CD4-positive, CD25-positive, alpha-beta regulatory T cell (primary cell): ENCODE data around the gene BCKDK. TPM values are rescaled to one million over a fixed set of nuclear protein-coding genes. Genes with fewer than 3 reads are reported as not detected.

ENCODE experiments used
- ATAC-seq, 2 donors: fragments of 150-1000 bp; cut with Tn5 transposase; one replicate each; pipeline ENCODE4 v1.10.0; 2021; ENCODE audit warnings: low read depth in 2 of 2, moderate number of reproducible peaks in 2 of 2, moderate library complexity in 1 of 2
- DNase-seq, 3 donors: peaks; one replicate each; pipeline versions ENCODE4 v3.0.0 to v3.0.0-alpha.2; 2012 to 2022; ENCODE audit warnings: mixed read lengths in 1 of 3
- H3K27ac ChIP-seq: one replicate; pipeline ENCODE4 v1.7.0; 2013; ENCODE audit warnings: mild to moderate bottlenecking, low read length; ENCODE audit not compliant: insufficient read depth, poor library complexity, severe bottlenecking
- H3K27me3 ChIP-seq: one replicate; pipeline ENCODE4 v1.7.0; 2013; ENCODE audit warnings: low read length; ENCODE audit not compliant: control insufficient read depth, insufficient read depth
- H3K36me3 ChIP-seq: one replicate; pipeline ENCODE4 v1.7.0; 2013; ENCODE audit warnings: mild to moderate bottlenecking, low read length, moderate library complexity; ENCODE audit not compliant: control insufficient read depth, insufficient read depth
- H3K4me1 ChIP-seq: 2 replicates; pipeline ENCODE4 v1.7.0; 2013; ENCODE audit warnings: mild to moderate bottlenecking, low read length; ENCODE audit not compliant: insufficient read depth, control insufficient read depth, poor library complexity, severe bottlenecking
- H3K4me3 ChIP-seq: one replicate; pipeline ENCODE4 v1.7.0; 2013; ENCODE audit warnings: low read depth, mild to moderate bottlenecking, low read length, moderate library complexity
- H3K9me3 ChIP-seq, 2 experiments: 1 replicate in 1 of 2; 2 replicates in 1 of 2; pipeline ENCODE4 v1.7.0; 2013; ENCODE audit warnings: low read length in 2 of 2, mild to moderate bottlenecking in 1 of 2, moderate library complexity in 1 of 2; ENCODE audit not compliant: control insufficient read depth in 2 of 2
- H3K27ac Mint-ChIP-seq, 3 donors: one replicate each; pipeline ENCODE4 v1.8.0; 2020 to 2022; ENCODE audit warnings: mild to moderate bottlenecking in 3 of 3, mixed read lengths in 3 of 3, moderate library complexity in 2 of 3
- H3K27me3 Mint-ChIP-seq: one replicate; pipeline ENCODE4 v1.8.0; 2022; ENCODE audit warnings: mild to moderate bottlenecking, mixed read lengths
- H3K36me3 Mint-ChIP-seq: one replicate; pipeline ENCODE4 v1.8.0; 2020; ENCODE audit warnings: mixed read lengths
- H3K4me1 Mint-ChIP-seq, 4 donors: one replicate each; pipeline ENCODE4 v1.8.0; 2020 to 2022; ENCODE audit warnings: mixed read lengths in 4 of 4, mild to moderate bottlenecking in 1 of 4
- H3K4me3 Mint-ChIP-seq, 4 donors: one replicate each; pipeline ENCODE4 v1.8.0; 2020 to 2022; ENCODE audit warnings: mild to moderate bottlenecking in 4 of 4, mixed read lengths in 4 of 4, moderate library complexity in 3 of 4
- H3K9me3 Mint-ChIP-seq, 7 donors: one replicate each; pipeline ENCODE4 v1.8.0; 2020 to 2022; ENCODE audit warnings: mixed read lengths in 7 of 7, mild to moderate bottlenecking in 3 of 7, moderate library complexity in 2 of 7
- polyA plus RNA-seq, 4 donors: library from polyadenylated mRNA; unstranded; fragments of 300-500 nt; fragmentation: Illumina TruSeq; gene quantifications; one replicate each; pipeline ENCODE4 v1.2.3, GENCODE V29; 2021
- total RNA-seq: library from RNA; stranded (reverse); gene quantifications from one replicate; pipeline ENCODE4 v1.2.3, GENCODE V29; 2022

The BCKDK gene
- total and polyA plus RNA-seq, 5 donors from 2014 or later = 8.2 to 24.7 (median 23.3) TPM

DNA sequence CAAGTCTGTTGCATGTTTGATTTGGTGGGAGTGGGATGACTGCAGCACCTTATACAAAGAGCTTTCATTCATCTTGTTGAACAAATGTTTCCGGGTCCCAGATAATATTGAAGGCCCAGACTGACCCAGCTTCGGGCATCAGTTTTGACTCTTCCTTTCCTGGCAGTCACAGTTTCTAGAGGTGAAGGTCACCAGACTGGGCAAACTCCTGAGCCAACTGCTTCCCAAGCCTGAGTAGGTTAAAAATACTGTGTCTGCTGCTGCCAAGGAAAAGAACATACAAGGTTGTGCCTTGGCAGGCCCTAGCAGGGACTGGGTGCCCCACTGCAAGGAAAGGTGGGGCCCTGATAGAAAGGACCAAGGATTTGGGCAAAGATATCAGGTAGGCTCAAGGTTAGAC, 4.5 kb downstream of the BCKDK start:
- peak overlapping the region in 1 of 4 donors; percentile 12 for H3K4me3 Mint-ChIP-seq

DNA sequence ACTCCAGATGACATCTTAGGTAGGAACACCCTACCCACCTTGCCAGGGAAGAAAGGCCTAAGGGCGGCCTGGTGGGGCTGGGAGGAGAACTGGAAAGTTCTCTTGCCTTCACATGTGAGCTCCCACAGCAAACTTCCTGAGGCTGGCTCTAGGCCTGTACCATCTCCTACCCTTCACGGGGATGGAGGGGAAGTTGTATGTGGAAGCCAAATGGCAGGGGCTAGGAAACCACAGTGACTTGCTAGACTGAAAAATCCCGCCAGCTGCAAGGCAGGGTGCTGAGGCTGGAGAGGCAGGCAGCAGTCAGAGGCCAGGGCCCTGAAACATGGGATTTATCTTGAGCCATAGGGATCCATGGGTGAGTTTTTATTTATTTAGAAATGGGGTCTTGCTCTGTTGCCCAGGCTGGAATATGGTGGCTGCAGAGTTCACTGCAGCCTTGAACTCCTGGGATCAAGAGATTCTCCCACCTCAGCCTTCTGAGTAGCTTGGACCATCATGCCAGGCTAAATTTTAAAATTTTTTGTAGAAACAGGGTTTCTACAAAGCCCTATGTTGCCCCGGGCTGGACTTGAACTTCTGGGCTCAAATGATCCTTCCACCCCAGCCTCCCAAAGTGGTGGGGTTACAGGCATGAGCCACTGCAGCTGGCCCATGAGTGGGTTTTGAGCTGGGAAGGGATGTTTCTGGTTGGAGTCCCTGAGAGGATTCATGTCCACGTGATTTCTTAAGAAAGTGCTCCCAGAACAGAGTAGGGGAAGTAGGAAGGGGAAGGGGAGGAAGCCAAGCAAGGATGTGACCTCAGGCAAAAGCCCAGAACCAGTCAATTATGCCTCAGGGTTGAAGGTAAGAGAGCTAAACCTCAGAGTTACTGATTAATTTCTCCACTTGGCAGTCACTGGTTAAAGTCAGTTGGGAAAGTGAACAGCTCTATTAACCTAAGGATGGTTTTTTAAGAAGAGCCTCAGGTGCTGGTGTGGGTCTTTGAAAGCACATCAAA, 5.2 kb downstream of the BCKDK start:
- no peak for ATAC-seq
- Histone ChIP-seq H3K4me1 (peaks cover 18% of the 10 kb centered on the region), H3K4me3 (no peak overlapping the region), H3K27me3 (no peaks in the 10 kb centered on the region), H3K27ac (no peak overlapping the region), H3K36me3 (peaks cover 9% of the 10 kb centered on the region), H3K9me3 (no peaks in the 10 kb centered on the region)
- Mint-ChIP-seq H3K9me3 (no peaks in the 10 kb centered on the region), H3K4me1 (peaks cover 0 to 32% (median 14%) of the 10 kb centered on the region in 4 donors), H3K4me3 (peak overlapping the region in 2 of 4 donors; percentile 31 to 64), H3K27me3 (no peaks in the 10 kb centered on the region), H3K27ac (peak overlapping the region in 1 of 3 donors; percentile 32), H3K36me3 (peaks cover 5% of the 10 kb centered on the region)
- no peak for DNase-seq

More for the DNA sequence above, 4.5 kb downstream of the BCKDK start:
- H3K4me3 ChIP-seq = no peak overlapping the region
- no peaks in the 10 kb centered on the region for H3K27me3 Mint-ChIP-seq
- H3K9me3 Mint-ChIP-seq = no peaks in the 10 kb centered on the region
- ATAC-seq (no peak), DNase-seq (no peak)
- H3K4me1 Mint-ChIP-seq = peaks cover 4 to 30% (median 12%) of the 10 kb centered on the region in 4 donors
- H3K27ac Mint-ChIP-seq = no peak overlapping the region
- H3K9me3 ChIP-seq = no peaks in the 10 kb centered on the region
- no peaks in the 10 kb centered on the region for H3K27me3 ChIP-seq
- H3K27ac ChIP-seq = no peak overlapping the region
- H3K36me3 Mint-ChIP-seq = peaks cover 5% of the 10 kb centered on the region
- H3K4me1 ChIP-seq = peaks cover 16% of the 10 kb centered on the region
- peaks cover 9% of the 10 kb centered on the region for H3K36me3 ChIP-seq

DNA sequence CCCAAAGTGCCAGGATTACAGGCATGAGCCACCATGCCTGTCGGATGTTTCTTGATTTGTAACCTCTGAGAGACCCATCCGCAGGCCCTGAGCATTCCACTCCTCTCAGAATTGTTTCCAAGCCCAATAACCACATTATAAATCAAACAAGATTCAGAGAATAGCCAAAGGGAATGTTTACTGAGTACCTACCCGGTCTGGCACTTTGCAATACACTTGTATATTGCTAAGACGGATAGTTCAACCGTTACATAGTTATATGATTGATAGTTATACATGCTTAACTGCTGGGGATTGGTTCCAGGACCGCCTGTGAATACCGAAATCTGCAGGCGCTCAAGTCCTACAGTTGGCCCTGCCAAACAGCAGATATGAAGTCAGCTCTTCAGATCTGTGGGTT, 6.3 kb downstream of the BCKDK start:
- no peaks in the 10 kb centered on the region for H3K9me3 ChIP-seq
- H3K9me3 Mint-ChIP-seq = no peaks in the 10 kb centered on the region
- no peak for DNase-seq
- H3K4me1 Mint-ChIP-seq = peaks cover 0 to 37% (median 16%) of the 10 kb centered on the region in 4 donors
- peak overlapping the region in 2 of 4 donors; percentile 61 to 76 for H3K4me3 Mint-ChIP-seq
- H3K36me3 ChIP-seq = peaks cover 15% of the 10 kb centered on the region
- no peaks in the 10 kb centered on the region for H3K27me3 Mint-ChIP-seq
- no peak overlapping the region for H3K27ac Mint-ChIP-seq
- H3K4me3 ChIP-seq = no peak overlapping the region
- ATAC-seq = no peak
- no peak overlapping the region for H3K27ac ChIP-seq
- no peaks in the 10 kb centered on the region for H3K27me3 ChIP-seq
- H3K4me1 ChIP-seq = peaks cover 14% of the 10 kb centered on the region
- H3K36me3 Mint-ChIP-seq = peaks cover 5% of the 10 kb centered on the region

DNA sequence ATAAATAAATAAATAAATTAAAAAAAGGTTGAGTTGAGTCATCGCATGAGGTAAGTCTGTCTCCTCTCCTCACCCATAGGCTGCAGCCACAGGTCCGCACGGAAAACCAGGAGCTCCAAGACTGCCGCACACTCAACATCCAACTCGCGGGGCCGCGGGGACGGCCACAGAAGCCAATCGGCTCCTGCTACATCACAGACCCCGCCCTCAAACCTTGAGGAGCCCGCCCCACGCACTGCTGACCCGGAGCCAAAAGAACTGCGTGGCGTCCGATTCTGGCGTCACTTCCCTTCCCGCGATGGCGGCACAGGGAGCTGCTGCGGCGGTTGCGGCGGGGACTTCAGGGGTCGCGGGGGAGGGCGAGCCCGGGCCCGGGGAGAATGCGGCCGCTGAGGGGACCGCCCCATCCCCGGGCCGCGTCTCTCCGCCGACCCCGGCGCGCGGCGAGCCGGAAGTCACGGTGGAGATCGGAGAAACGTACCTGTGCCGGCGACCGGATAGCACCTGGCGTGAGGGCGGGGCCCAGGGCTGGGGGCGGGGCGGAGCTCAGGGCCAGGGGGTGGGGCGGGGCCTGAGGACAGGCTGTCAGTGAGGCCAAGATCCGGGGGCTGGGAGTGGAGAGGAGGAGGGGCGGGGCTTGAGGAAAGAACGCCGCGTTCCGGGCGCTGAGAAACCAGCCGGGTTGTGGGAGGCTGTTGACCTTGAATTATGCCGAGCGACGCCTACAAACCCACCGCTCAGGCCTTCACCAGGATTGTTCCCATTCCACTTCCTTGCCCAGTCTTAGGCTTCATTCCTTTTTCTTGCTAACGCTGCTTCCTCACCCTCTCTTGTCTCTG, 9.4 kb downstream of the BCKDK start, which contains the start of gene KAT8:
Gene KAT8, plus strand, starts transcription at position 281 of the 839 bp plus-strand sequence. Its CDS starts 18 bp downstream, at position 299.
- ATAC-seq (peak; percentile 92 to 93), DNase-seq (peak; percentile 96 to 98 (median 98))
- H3K27ac Mint-ChIP-seq = peak within 1 kb of the TSS; percentile 83 to 96 (median 89)

DNA sequence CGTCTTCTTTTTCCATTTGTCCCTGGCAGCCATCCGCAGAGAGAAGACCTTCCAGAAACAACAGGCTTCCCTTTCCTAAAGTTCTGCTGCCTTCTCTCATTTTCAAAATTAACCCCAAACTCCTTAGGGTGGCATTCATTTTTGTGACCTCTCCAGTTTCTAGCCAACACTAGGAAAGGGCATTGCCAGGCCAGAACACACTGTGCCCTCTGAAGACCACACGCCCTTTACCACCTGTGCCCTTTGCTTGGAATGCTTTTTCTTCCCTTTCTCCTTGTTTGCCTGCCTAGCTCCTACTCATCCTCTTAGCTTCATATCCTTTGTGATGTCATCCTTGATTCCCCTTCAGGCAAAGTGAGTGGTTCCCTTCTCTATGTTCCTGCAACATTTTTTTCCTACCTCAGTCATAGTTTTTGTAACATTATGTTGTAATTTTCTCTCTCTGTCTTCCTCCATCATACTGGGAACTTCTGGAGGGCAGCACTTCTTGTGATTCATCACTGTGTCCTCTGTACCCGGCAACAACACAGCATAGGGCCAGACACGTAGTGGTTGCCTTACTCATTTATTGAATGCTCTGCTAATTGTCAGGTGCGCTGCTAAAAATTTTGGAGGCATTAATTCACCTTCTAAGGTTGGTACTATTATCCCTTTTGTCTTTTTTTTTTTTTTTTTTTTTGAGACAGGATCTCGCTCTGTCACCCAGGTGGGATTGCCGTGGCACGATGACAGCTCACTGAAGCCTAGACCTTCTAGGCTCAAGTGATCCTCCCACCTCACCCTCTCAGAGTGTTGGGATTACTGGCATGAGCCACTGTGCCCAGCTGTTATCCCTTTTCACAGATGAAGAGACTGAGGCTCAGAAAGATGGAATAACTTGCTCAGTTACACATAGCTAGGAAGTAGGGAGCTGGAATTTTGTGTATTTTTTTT, 10.3 kb downstream of the BCKDK start:
- Histone ChIP-seq H3K4me1 (peaks cover 14% of the 10 kb centered on the region), H3K27me3 (no peaks in the 10 kb centered on the region)

More for the DNA sequence above, 9.4 kb downstream of the BCKDK start, which contains the start of gene KAT8:
- peak within 1 kb of the TSS; percentile 82 for H3K4me3 ChIP-seq
- H3K9me3 ChIP-seq = no peaks in the 10 kb centered on the region
- Mint-ChIP-seq H3K27me3 (no peaks in the 10 kb centered on the region), H3K4me3 (peak within 1 kb of the TSS; percentile 88 to 96 (median 90)), H3K36me3 (peaks cover 14% of the 10 kb centered on the region), H3K9me3 (no peaks in the 10 kb centered on the region), H3K4me1 (peaks cover 4 to 29% (median 17%) of the 10 kb centered on the region in 4 donors)
- peaks cover 32% of the 10 kb centered on the region for H3K36me3 ChIP-seq
- H3K27ac ChIP-seq = peak within 1 kb of the TSS; percentile 98
- peaks cover 14% of the 10 kb centered on the region for H3K4me1 ChIP-seq
- H3K27me3 ChIP-seq = no peaks in the 10 kb centered on the region

DNA sequence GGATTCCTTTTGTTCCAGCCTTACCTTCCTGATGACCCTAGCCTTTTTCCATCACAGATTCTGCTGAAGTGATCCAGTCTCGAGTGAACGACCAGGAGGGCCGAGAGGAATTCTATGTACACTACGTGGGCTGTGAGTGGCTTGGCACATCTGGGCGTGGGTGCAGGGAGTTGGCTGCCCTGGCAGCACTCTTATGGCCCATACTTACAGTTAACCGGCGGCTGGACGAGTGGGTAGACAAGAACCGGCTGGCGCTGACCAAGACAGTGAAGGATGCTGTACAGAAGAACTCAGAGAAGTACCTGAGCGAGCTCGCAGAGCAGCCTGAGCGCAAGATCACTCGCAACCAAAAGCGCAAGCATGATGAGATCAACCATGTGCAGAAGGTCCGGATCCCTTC, 11.9 kb downstream of the BCKDK start:
- Histone ChIP-seq H3K9me3 (no peaks in the 10 kb centered on the region), H3K4me3 (no peak overlapping the region), H3K27me3 (no peaks in the 10 kb centered on the region), H3K4me1 (peaks cover 14% of the 10 kb centered on the region), H3K36me3 (peaks cover 37% of the 10 kb centered on the region), H3K27ac (no peak overlapping the region)
- no peak for DNase-seq
- H3K4me3 Mint-ChIP-seq = peak overlapping the region in 3 of 4 donors; percentile 21 to 74 (median 24)
- H3K36me3 Mint-ChIP-seq = peaks cover 14% of the 10 kb centered on the region
- H3K27me3 Mint-ChIP-seq = no peaks in the 10 kb centered on the region
- H3K9me3 Mint-ChIP-seq = no peaks in the 10 kb centered on the region
- peaks cover 4 to 24% (median 17%) of the 10 kb centered on the region in 4 donors for H3K4me1 Mint-ChIP-seq
- H3K27ac Mint-ChIP-seq = peak overlapping the region in 1 of 3 donors; percentile 66
- no peak for ATAC-seq

More for the DNA sequence above, 10.3 kb downstream of the BCKDK start:
- Mint-ChIP-seq H3K4me1 (peaks cover 4 to 28% (median 17%) of the 10 kb centered on the region in 4 donors), H3K27ac (peak overlapping the region; percentile 83 to 96 (median 89)), H3K27me3 (no peaks in the 10 kb centered on the region), H3K9me3 (no peaks in the 10 kb centered on the region), H3K4me3 (peak overlapping the region; percentile 88 to 96 (median 90)), H3K36me3 (peaks cover 14% of the 10 kb centered on the region)
- DNase-seq (no peak), ATAC-seq (no peak)
- peak overlapping the region; percentile 82 for H3K4me3 ChIP-seq
- H3K36me3 ChIP-seq = peaks cover 32% of the 10 kb centered on the region
- H3K9me3 ChIP-seq = no peaks in the 10 kb centered on the region
- H3K27ac ChIP-seq = peak overlapping the region; percentile 98
